ENCODE results near the gene CRYBG1.

GRCh38 chr6:106486236-106486635 lies 125.7 kb downstream of the CRYBG1 start:
- TF ChIP-seq CTCF (IDR thresholded peaks at IDR 0.05; ENCODE audit: insufficient read depth, low read length) (no peak), REST (IDR thresholded peaks at IDR 0.05; ENCODE audit: insufficient replicate concordance, low read depth) (no peak), POLR2AphosphoS5 (IDR thresholded peaks at IDR 0.05; ENCODE audit: low read depth) (no peak), GABPA (IDR thresholded peaks at IDR 0.05; ENCODE audit: low read depth) (no peak), SPI1 (IDR thresholded peaks at IDR 0.05; ENCODE audit: borderline replicate concordance, low read depth) (no peak)
